HG02885 (cell line): ENCODE data around the gene EHMT1.

Experiments used
- ATAC-seq: cut with Tn5 transposase; IDR thresholded peaks from one replicate; pipeline ENCODE4 v1.9.1; 2021; ENCODE audit warnings: mild to moderate bottlenecking; ENCODE audit not compliant: unreplicated experiment, poor library complexity

EHMT1 gene

GRCh38 chr9:137669261-137669672, 50.5 kb downstream of the EHMT1 start:
- no peak for ATAC-seq

DNA sequence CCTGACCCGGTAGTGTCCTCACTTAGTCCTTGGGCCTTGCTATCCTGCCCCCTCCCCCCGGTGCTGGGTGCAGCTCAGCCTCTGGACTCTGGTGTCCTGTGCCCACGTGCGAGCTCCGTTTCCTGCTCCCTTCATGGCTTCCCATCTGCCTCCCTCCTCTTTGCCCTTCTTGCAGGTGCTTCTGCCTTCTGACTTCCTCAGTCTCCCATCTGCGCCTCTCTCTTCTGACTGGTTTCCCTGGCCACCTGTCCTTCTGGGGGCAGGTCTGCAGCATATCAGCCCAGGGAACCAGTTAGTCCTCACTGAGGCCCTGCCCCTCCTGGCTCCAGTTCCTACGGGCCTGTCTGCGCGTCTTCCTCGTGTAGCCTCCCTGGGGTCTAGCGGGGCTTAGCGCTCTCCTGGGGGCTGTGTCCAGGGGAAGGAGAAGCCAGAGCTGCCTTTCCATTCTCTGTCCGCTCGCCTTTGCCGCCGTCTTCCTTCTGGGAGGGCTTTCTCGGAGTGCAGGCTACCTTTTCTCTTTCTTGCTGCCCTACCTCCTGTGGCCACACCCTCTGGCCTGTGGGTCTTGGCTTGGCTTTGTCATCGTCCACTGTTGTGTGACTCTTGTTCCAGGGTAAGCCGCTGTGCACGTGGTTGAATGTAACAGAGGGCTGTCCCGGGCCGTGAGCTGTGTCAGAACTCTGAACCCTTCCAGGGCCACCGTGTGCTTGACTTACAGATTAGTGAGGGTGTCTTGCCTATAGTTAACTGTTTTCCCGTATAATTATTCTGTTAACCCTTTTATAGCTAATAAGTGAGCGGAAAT, 51.8 kb downstream of the EHMT1 start:
- ATAC-seq, result no peak

GRCh38 chr9:137671196-137671538, 52.4 kb downstream of the EHMT1 start:
- ATAC-seq, result no peak

GRCh38 chr9:137671721-137672120, 52.9 kb downstream of the EHMT1 start:
- ATAC-seq, result no peak

DNA sequence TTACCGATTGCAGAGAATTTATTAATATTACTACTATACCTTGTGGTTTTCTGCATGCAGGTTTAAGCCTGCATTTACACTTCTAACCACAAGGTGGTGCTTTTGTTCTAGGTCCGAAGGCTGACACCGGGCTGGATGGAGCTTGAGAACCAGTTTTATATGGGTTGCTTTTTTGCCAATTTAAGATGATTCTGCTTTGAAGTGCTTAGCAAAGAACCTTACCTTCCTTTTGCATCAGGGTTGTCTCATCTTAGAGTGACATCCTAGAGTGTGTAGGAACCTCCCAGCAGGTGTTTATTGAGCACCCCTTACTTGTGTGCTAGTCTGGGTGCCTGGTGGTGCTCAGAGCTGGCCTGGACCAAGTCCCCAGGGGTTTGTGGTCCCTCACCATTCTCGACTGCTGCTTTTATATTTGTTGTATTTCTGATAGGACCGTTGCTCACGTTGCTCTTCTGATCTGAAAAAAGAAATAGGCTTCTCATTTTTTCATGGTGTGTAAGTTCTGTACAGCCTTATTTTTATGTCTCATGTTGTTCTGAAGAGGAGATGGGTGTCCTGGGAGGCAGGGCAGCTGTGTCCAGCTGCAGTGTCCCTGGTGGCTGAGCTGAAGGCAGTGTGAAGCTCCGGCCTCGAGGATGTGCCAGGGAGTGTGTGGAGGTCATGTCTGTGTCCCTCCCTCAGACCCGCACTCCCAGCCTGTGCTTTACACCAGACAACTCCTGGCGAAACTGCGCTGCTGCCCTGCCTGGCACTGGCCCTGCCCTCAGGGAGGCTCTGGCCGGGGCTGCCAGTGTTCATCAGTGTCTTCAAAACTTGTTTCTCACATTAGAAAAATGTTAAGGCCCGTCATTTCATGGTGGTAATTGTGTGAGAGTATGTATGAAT, 54.3 kb downstream of the EHMT1 start:
- peak; percentile 58 for ATAC-seq

DNA sequence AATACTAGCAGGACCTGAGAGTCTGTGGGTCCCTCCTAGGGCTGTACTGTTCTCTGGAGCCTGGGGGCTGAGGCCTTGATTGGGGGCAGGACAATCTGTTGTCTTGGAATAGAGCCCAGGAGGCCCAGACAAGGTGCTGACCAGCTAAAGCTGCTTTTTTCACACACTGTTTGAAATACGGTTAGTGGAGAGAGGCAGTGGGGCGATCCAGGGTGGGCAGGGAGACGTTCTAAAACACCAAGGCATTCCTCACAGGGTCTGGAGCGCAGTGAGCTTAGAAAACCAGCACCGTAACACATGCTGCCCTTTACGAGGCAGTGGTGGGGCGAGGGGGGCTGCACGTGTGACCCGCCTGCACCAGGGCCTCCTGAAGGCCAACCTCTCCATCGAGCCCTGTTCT, 55.1 kb downstream of the EHMT1 start:
- ATAC-seq, result no peak

DNA sequence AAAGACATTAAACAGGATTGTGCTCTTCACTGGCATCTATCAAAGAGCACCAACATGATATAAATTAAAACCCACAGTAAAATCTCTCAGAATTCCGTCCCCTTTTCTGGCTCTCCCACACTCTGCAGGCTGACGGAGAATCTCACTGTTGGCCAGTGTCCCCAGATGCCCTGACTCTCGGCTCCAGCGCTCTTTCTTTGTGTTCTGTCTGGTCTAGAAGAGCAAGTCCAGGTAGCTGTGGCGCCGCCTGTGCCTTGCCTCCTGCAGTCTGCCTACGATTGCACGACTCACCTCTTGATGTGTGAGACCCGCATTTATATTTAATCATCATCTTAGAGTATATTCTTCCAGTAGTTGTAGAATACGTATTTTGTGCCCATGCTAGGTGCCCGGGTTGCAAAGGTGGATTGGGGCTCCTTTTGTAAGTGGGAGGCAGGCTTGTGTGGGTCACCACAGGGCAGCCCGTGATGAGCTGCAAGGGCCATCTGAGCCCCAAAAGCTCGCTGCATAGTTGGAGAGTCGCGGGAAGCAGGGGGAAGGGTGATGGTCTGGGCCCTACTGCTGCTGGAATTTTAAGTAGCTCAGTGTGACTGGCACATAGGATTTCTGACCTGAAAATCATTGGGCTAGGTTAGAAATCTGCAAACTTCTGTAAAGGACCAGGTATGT, 55.6 kb downstream of the EHMT1 start:
- ATAC-seq, result no peak

DNA sequence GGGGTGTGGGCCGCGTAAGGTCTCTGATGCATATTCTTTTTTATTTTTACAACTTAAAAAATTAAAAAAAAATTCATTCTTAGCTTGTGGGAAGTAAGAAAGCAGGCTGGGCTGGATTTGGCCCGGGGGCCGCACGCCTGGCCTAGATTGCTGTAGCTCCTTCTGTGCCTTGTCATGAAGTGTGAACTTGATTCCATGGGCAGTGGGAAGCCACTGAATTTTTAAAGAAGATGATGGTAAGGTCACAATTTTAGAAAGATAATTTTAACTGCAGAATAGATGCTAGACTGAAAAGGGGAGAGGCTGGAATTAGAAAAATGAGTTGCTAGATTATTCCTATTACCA, 56.1 kb downstream of the EHMT1 start:
- ATAC-seq, result no peak

DNA sequence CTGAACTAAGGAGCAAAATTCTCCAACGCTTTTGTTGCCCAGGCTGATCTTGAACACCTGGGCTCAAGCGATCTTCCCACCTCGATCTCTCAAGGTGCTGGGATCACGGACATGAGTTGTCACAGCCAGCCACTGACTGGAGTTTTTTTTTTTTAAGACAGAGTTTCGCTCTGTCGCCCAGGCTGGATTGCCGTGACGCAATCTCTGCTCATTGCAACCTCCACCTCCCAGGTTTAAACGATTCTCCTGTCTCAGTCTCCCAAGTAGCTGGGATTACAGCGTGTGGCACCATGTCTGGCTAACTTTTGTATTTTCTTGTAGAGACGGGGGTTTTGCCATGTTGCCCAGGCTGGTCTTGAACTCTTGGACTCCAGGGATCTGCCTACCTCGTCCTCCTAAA, 58.2 kb downstream of the EHMT1 start:
- no peak for ATAC-seq

DNA sequence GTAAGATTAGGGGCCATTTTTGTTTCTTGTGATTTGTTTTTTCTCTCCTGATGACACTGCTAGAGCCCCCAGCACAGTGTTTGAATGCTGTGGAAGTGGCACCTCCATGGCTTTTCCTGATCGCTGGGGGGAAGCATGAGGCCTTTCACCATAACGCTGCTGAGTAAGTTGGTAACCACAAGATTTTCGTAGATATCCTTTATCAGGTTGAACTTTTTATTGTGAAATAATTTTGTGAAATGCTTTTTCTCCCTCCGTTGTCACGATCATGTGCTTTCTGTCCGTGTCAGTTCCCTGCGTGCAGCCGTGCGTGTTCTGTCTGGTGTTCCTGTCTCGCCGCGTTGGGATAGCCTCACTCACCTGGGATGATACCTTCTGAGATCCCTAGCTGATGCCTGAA, 59.4 kb downstream of the EHMT1 start:
- no peak for ATAC-seq

DNA sequence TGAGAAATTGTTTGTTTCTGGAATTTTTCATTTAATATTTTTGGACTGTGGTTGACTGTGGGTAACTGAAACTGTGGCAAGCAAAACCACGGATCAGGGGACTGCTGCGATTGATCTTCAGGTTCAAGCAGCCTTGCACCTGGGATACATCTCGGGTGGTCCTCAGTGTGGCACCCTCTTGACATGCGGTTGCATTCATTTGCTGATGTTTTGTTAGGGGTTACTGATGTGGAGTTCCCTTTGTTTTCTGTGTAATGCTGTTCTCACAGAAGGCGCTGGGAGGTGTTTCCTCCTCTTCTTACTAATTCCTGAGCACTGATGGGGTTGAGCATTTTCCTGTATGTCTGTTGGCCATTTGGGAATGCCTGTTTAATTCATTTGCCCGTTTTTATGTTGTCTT, 60.4 kb downstream of the EHMT1 start:
- no peak for ATAC-seq

- ATAC-seq, result no peak
These were observed 61.0 kb downstream of the EHMT1 start for GRCh38 chr9:137679695-137680305.

DNA sequence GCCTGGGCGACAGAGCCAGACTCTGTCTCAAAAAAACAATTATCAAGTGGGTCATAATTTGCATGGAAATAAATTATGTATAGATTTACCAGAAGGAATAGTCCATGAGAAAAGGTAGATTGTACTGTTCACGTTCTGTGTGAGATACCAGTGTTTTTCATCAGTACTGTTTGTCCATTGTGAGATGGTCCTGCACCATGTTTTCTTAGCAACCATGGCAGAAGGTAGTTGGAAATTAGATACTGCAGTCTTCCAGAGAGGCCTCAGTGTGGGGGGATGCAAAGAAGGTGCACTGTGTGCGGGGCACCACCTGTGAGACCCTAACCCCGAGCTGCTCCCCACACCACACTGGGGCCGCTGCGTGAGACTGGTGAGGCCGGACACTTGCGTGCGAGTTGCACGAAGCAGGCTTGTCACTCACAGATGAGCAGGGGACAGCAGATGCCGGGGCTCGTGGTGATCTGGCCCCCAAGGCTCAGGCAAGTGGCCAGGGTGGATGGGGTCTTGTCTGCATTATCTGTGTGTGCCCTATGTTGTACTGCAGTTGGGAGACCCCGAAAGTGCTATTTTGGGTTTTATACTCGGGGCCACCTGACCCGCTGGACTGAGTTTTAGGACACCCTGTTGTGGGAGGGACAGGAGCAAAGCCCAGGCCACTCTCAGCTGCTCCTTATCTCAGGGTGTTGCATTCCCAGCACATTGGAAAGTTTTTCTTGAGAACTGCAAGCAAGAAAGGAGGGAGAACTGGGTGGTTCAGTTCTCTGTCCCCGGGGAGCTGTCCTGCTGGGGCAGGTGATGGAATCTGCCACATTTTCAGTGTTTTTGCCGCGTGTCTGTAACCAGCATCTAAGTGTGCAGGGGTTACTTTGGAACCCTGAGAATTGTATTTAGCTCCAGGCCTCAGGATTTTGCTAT, 61.9 kb downstream of the EHMT1 start:
- ATAC-seq, result no peak

DNA sequence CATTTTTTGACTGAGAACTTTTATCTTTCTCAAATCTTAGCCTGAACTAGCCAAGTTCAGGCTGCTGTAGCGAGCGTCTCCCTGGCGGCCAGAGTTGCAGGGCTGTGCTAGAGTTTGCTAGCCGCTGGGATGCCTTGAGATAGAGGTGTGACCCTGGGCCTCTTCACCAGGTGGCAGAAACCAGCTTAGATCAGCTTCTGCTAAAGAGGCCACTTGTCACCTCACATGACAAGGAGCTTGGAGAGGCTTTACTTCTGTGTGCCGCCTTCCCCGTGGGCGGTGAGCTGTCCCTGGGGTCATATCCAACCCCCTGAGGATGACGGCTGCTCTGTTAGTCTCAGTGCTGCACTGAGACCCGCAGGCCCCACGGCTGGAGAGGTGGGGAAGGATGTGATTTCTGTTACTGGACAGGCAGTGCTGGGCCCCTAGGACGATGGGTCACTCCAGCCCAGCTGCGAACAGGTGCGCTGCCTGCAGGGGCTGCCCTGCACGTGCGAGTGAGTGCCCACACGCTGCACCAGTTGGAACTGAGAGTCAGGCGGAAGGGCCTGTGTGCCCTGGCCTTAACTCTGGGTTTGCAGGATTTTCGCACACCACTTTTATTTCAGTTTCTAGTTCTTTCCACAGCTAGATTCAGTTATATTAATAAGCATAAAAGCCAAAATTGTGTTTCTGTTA, 63.8 kb downstream of the EHMT1 start:
- no peak for ATAC-seq

- ATAC-seq, result no peak
These were observed 64.6 kb downstream of the EHMT1 start for GRCh38 chr9:137683262-137683864.

- no peak for ATAC-seq
These were observed 66.4 kb downstream of the EHMT1 start for GRCh38 chr9:137685035-137685740.

DNA sequence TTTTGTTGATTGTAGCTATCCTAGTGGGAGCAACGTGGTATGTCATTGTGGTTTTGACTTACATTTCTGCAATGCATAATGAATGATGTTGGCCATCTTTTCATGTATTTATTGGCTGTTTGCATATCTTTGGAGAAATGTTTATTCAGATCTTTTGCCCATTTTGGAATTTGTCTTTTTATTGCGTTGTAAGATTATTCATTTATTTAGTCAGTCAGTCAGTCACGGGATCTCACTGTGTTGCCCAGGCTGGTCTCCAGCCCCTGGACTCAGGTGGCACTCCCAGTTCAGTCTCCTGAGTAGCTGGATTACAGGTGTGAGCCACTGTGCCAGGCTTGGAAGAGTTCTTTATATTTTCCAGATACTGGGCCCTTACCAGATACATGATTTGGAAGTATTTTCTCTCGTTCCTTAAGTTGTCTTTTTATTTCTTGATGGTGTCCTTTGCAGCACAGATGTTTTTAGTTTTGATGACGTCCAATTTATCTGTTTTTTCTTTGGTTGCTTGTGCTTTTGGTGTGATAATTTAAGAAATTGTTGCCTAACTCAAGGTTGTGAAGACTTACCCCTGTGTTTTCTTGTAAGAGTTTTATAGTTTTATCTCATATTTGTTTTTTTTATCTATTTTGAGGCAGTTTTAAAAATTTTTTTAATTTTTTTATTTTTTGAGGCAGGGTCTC, 67.1 kb downstream of the EHMT1 start:
- ATAC-seq, result no peak

GRCh38 chr9:137688261-137688660, 69.5 kb downstream of the EHMT1 start:
- ATAC-seq, result no peak
